ENCODE data around the gene FAT2.

DNA sequence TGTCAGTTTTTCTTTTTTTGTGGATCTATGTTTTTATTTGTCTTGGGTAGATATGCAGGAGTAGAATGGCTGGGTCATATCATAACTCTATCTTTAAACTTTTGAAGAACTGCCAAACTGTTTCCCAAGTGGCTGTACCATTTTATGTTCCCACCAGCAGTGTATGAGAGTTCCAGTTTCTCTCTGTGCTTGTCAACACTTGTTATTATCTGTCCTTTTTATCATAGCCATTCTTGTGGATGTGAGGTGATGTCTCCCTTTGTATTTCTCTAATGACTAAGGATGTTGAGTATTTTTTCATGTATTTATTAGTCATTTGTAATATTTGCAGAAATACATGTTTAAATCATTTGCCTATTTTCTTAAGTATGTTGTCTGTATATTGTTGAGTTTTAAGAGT, 17.4 kb upstream of the FAT2 start:
- TF ChIP-seq POLR2AphosphoS5 (IDR thresholded peaks at IDR 0.05; ENCODE audit: low read length), result no peak
- TF ChIP-seq BCL11A (IDR thresholded peaks at IDR 0.05; ENCODE audit: low read depth, low read length), result no peak
- no peak for TF ChIP-seq EP300 (IDR thresholded peaks at IDR 0.05; ENCODE audit: borderline replicate concordance in 1 of 2, control insufficient read depth in 1 of 2, low read depth in 2 of 2, low read length in 2 of 2)
- TF ChIP-seq BHLHE40 (IDR thresholded peaks at IDR 0.05; ENCODE audit: borderline replicate concordance in 1 of 2, low read depth in 2 of 2, low read length in 1 of 2), result no peak
- TF ChIP-seq, protein P1, sequence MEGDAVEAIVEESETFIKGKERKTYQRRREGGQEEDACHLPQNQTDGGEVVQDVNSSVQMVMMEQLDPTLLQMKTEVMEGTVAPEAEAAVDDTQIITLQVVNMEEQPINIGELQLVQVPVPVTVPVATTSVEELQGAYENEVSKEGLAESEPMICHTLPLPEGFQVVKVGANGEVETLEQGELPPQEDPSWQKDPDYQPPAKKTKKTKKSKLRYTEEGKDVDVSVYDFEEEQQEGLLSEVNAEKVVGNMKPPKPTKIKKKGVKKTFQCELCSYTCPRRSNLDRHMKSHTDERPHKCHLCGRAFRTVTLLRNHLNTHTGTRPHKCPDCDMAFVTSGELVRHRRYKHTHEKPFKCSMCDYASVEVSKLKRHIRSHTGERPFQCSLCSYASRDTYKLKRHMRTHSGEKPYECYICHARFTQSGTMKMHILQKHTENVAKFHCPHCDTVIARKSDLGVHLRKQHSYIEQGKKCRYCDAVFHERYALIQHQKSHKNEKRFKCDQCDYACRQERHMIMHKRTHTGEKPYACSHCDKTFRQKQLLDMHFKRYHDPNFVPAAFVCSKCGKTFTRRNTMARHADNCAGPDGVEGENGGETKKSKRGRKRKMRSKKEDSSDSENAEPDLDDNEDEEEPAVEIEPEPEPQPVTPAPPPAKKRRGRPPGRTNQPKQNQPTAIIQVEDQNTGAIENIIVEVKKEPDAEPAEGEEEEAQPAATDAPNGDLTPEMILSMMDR (IDR thresholded peaks at IDR 0.05 in 2 of 3, conservative IDR thresholded peaks at IDR 0.05 in 1 of 3; ENCODE audit: control insufficient read depth in 2 of 3, extremely low read depth in 1 of 3, insufficient read depth in 1 of 3, low read depth in 3 of 3, low read length in 3 of 3), result no peak
- no peak for TF ChIP-seq KDM1A (IDR thresholded peaks at IDR 0.05; ENCODE audit: borderline replicate concordance)
- TF ChIP-seq MTA2 (IDR thresholded peaks at IDR 0.05; ENCODE audit: low read depth), result no peak
- no peak for TF ChIP-seq IKZF2 (IDR thresholded peaks at IDR 0.05)
